Upper lobe of right lung (tissue), 1 donor: ENCODE results near the gene AKT1. TPM values are rescaled to one million over a fixed set of nuclear protein-coding genes. Genes with fewer than 3 reads are reported as not detected.

Experiments used
- ATAC-seq: fragments of 200-7000 bp; cut with Tn5 transposase; one replicate; pipeline ENCODE4 v1.9.1; 2020; ENCODE audit warnings: mild to moderate bottlenecking, moderate library complexity
- DNase-seq: peaks from one replicate; pipeline ENCODE4 v3.0.0-alpha.2; 2020
- H3K27ac ChIP-seq: fragments of 200-600 bp; one replicate; pipeline ENCODE4 v1.8.0; 2022
- H3K27me3 ChIP-seq: fragments of 200-600 bp; one replicate; pipeline ENCODE4 v1.8.0; 2022; ENCODE audit warnings: mild to moderate bottlenecking
- H3K36me3 ChIP-seq: fragments of 200-600 bp; one replicate; pipeline ENCODE4 v1.8.0; 2022
- H3K4me1 ChIP-seq: fragments of 200-600 bp; one replicate; pipeline ENCODE4 v1.8.0; 2022
- H3K4me3 ChIP-seq: fragments of 200-600 bp; one replicate; pipeline ENCODE4 v1.8.0; 2022; ENCODE audit warnings: mild to moderate bottlenecking
- H3K9me3 ChIP-seq: fragments of 200-600 bp; one replicate; pipeline ENCODE4 v1.8.0; 2022
- CTCF ChIP-seq: fragments of 200-600 bp; IDR thresholded peaks from one replicate; pipeline ENCODE4 v1.8.0; 2022; ENCODE audit warnings: antibody characterized with exemption
- intact Hi-C: fragments of 100-400 bp; cut with DNase I; formaldehyde crosslinking; loops from one replicate; pipeline ENCODE4 v1.11.0; 2022
- total RNA-seq: library from RNA; stranded (reverse); fragmentation: NEBNext Ultra II Directional; extraction: Animal tissue kit (Norgen Biotek cat#: 25700); gene quantifications from one replicate; pipeline ENCODE4 v1.2.1, GENCODE V29; 2021
- donor health status: DM: no; HTN: yes; CAD: no; lungs with severe emphysema.

Gene AKT1
- total RNA-seq, 1 donor from 2014 or later, result 174 TPM

- intact Hi-C loops, result no loop called here
- H3K27ac ChIP-seq, result no peak overlapping the region
- no peak for ATAC-seq
- H3K4me1 ChIP-seq, result peaks cover 38% of the 10 kb centered on the region
- no peak for DNase-seq
- no peak overlapping the region for H3K4me3 ChIP-seq
- no peak for TF ChIP-seq CTCF
- no peaks in the 10 kb centered on the region for H3K27me3 ChIP-seq
- peaks cover 22% of the 10 kb centered on the region for H3K36me3 ChIP-seq
- no peaks in the 10 kb centered on the region for H3K9me3 ChIP-seq
These were observed 11.4 kb downstream of the AKT1 start for GRCh38 chr14:104784218-104784568.

GRCh38 chr14:104783484-104784217, 11.9 kb downstream of the AKT1 start:
- intact Hi-C loops, result no loop called here

GRCh38 chr14:104782808-104783139, 12.8 kb downstream of the AKT1 start:
- intact Hi-C loops, result no loop called here
- no peak for DNase-seq
- Histone ChIP-seq H3K9me3 (no peaks in the 10 kb centered on the region), H3K36me3 (peaks cover 27% of the 10 kb centered on the region), H3K27me3 (no peaks in the 10 kb centered on the region), H3K4me1 (peaks cover 38% of the 10 kb centered on the region), H3K27ac (no peak overlapping the region), H3K4me3 (no peak overlapping the region)
- no peak for ATAC-seq
- no peak for TF ChIP-seq CTCF

More at GRCh38 chr14:104783484-104784217, 11.9 kb downstream of the AKT1 start:
- H3K27ac ChIP-seq, result no peak overlapping the region
- no peak for DNase-seq
- no peak for TF ChIP-seq CTCF
- no peaks in the 10 kb centered on the region for H3K9me3 ChIP-seq
- H3K4me1 ChIP-seq, result peaks cover 38% of the 10 kb centered on the region
- H3K36me3 ChIP-seq, result peaks cover 27% of the 10 kb centered on the region
- H3K27me3 ChIP-seq, result no peaks in the 10 kb centered on the region
- no peak for ATAC-seq
- H3K4me3 ChIP-seq, result no peak overlapping the region

GRCh38 chr14:104782086-104782807, 13.3 kb downstream of the AKT1 start:
- Histone ChIP-seq H3K36me3 (peaks cover 27% of the 10 kb centered on the region), H3K27ac (no peak overlapping the region), H3K9me3 (no peaks in the 10 kb centered on the region), H3K4me1 (peaks cover 33% of the 10 kb centered on the region), H3K4me3 (no peak overlapping the region), H3K27me3 (no peaks in the 10 kb centered on the region)
- no peak for ATAC-seq
- no peak for DNase-seq
- intact Hi-C loops, result no loop called here
- TF ChIP-seq CTCF, result no peak

GRCh38 chr14:104781271-104782077, 14.1 kb downstream of the AKT1 start:
- DNase-seq (no peak), ATAC-seq (no peak)
- H3K9me3 ChIP-seq, result no peaks in the 10 kb centered on the region
- H3K36me3 ChIP-seq, result peaks cover 28% of the 10 kb centered on the region
- H3K27ac ChIP-seq, result no peak overlapping the region
- no peak overlapping the region for H3K4me3 ChIP-seq
- no peaks in the 10 kb centered on the region for H3K27me3 ChIP-seq
- H3K4me1 ChIP-seq, result peaks cover 26% of the 10 kb centered on the region
- TF ChIP-seq CTCF, result no peak
- intact Hi-C loops, result no loop called here
